Neural progenitor cell (in vitro differentiated cells): Measurements from ENCODE around the gene PTPRG.

Experiments
- CTCF ChIP-seq: fragments of 200-600 bp; sonication (generic); IDR thresholded peaks from 2 replicates; pipeline ENCODE4 v1.5.1; 2017; ENCODE audit warnings: antibody characterized with exemption, mild to moderate bottlenecking
- EZH2 ChIP-seq: fragments of 200-600 bp; sonication (generic); IDR thresholded peaks from 2 replicates; pipeline ENCODE4 v1.6.1; 2017; ENCODE audit warnings: antibody characterized with exemption, mild to moderate bottlenecking, moderate library complexity
- EZH2phosphoT487 ChIP-seq: fragments of 200-600 bp; sonication (generic); IDR thresholded peaks from 2 replicates; pipeline ENCODE4 v1.6.1; 2017; ENCODE audit warnings: antibody characterized with exemption

DNA sequence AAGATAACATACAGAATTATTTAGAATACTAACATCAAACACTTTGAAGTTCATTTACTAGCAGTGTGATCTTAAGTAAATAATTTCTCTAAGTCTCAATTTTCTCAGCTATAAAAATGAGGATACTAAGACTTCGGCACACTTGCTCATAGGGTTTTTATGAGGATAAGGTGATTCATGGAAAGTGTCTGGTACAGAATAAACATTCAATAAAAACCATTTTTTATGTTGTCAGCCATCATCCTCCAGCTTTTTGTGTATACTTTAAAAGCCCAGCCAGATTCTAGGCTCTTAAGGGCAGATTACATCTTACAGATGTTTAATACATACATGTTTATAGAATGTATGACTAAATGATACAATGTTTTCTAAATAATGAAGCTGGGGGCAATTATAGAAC, 755.2 kb downstream of the PTPRG start:
- no peak for TF ChIP-seq CTCF
- no peak for TF ChIP-seq EZH2phosphoT487
- TF ChIP-seq EZH2: no peak
